ENCODE results near the gene HDC.

- TF ChIP-seq POLR2A (IDR thresholded peaks at IDR 0.05; ENCODE audit: low read depth, low read length) = no peak
- no peak for TF ChIP-seq POLR2AphosphoS5 (IDR thresholded peaks at IDR 0.05; ENCODE audit: low read depth, low read length)
- no peak for TF ChIP-seq TAF1 (IDR thresholded peaks at IDR 0.05; ENCODE audit: low read depth, low read length)
- TF ChIP-seq POU2F2 (IDR thresholded peaks at IDR 0.05; ENCODE audit: low read depth, low read length) = no peak
Measured at GRCh38 chr15:50246631-50247030, 18.9 kb downstream of the HDC start.

Measured in GM12891 (cell line).